HG03196 (cell line): ENCODE data around the gene C1orf21.

Source experiments
- ATAC-seq: cut with Tn5 transposase; IDR thresholded peaks from one replicate; pipeline ENCODE4 v1.9.1; 2021; ENCODE audit not compliant: unreplicated experiment

The C1orf21 gene

DNA sequence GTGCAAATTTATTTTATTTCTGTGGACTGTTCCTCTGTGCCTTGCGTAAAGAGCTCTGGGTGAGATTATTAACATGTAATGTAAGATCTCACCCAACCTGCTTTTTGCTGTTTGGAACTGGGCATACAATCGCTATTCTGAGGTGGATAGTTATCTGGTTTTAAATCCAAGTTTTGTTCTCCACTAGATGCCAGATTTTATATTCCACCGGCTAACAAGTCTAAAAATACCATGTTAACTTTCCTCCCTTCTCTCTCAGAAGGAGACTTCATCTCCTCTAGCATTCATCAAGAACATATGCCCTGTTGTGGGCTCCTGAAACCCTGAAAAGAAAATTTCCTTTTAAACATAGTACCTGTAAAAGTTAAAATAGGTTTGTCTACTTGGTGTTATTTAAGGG is 56.4 kb downstream of the C1orf21 start:
- ATAC-seq, result no peak

DNA sequence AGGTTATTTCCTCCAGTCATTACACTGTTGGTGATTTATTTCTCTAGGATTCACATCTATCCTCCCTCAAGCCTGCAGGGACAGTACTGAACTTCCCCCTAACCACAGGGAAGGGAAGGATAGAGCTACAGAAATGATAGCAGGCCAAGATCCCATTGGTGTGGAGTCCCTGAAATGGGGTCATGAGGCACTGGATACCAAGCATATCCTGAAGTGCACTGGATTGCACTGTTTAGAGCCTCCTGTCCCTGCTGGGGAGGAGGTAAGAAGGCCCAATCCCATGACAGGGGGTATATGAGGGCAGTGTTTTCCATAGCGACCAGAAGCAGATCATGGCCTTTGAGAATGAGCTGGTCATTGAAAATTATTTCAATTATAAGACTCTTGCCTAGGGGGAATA is 56.8 kb downstream of the C1orf21 start:
- ATAC-seq, result no peak

DNA sequence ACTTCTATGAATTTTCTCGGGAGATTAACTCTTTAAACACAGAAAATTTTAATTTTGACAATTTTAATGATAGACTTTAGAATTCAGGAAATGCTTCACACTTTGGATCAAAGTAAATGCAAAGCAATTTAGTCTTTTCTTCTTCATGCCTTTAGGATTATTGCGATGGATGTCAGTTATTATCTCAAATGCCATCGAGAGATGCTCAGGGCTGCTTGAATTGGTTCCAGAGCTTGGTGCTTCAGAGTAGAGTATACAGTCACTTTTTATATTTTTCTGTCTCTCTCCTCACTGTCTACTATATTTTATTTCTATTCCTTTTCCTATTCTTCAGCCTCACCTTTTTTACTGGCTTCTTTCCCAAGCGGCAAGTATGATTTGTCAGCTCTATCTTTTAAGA is 59.2 kb downstream of the C1orf21 start:
- no peak for ATAC-seq

DNA sequence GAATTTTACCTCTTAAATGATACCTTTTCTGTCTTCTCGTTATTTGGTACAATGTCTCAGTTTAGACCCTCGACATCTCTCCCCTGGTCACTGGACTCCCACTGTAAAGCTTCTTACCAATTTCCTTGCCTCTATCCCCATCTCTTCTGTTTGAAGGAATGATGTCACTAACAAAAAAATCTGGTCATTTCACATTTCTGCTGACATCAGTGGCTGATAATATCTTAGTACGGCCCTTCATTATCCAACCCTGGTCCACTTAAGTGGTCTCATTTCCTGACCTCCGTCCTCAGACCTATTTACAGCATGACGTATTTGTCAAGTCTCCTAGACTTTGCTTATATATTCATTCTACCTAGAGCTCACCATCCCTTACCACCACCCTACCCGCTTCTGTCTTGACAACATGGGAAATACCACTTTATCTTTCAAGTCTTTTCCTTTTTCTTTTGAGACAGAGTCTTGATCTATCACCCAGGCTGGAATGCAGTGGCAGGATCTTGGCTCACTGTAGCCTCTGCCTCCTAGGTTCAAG is 60.9 kb downstream of the C1orf21 start:
- no peak for ATAC-seq

DNA sequence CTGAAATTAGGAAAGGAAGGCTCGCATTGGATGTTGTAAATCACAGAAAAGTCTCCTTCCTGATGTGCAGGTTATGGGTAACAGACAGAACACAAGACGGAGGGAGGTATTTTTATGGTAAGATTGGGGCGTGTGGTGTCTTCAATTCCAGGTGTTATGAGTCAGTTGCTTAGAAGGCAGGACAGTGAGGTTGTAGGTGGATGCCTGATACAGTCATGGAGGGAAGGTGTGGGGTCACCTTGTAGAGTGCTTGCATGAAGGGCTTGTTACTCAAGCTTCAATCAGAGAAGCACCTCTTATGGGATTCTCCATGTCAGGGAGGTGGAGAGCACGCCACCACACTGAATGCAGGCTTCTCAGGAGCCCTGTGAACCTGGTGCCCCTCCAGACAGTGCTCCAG is 63.1 kb downstream of the C1orf21 start:
- no peak for ATAC-seq

DNA sequence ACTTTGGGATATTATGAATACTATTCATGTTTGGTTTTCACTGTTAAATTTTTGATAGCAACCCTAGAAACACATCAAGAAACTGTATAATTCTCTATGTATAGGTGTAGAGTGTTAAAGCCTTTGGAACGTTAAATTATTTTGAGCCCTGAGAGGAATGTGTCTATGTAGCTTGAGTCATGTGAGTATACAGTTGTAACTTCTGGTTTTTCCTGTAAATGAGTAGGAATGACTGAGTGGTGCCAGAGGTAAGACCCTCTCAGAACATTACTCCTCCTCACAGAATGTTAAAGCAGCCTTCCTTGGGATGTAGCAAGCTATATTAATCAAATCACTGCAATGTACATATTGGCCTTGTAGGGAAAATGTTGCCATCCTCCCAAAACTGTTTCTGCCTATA is 69.0 kb downstream of the C1orf21 start:
- ATAC-seq, result no peak

DNA sequence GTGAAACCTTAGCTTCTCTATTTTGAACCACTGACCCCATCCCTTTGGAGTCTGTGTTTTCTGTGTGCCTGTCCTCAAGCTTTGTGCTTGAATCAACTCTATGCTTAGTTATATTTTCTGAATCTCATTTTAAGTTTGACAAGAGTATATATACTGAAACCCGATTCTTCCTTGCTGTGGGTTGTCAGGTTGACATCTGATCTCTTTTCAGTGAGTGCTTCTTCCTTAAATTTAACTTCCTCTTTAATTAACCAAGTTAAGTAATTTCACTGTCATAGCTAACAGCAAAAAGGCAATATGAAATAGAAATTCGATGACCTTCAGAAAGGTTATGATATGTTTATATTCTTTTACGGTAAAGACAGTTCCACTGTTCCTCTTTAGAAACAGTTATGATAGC is 69.4 kb downstream of the C1orf21 start:
- ATAC-seq, result no peak

DNA sequence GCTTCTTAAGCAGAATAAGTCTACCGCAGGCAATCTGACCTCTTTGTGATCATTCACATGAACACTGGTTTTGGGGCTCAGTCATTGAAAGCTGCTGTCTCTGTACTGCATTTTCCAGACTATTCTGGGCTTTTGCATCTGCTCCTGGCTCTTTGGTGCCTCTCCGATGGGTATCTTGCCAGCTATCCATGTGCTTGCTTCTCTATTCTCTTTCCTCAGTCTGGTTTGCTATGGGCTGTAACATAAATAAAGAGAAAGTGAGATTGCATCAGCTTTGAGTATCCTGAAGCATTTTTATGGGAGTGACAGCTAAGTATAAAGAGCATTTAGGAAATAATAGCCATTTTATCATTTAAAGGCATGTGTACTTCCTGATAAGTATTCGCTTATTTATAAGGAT is 70.7 kb downstream of the C1orf21 start:
- no peak for ATAC-seq

DNA sequence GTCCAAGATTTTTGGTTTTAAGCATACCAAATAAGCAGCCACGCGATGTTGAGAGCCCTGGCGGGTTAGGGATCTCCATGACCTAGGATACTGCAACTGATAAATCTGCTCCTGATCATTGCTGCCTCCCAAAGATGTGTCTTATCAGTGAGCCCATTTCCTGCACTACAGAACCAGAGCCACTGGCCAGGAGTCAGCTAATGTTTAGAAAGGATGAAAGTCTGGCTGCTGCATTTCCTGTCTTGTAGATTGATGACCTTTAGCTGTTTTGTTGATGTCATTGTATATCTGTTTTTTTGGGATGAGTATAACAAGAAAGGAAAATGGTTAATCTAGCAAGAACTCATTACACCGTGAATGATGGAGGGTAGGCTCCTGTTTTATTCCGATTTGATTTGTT is 74.5 kb downstream of the C1orf21 start:
- ATAC-seq, result no peak

DNA sequence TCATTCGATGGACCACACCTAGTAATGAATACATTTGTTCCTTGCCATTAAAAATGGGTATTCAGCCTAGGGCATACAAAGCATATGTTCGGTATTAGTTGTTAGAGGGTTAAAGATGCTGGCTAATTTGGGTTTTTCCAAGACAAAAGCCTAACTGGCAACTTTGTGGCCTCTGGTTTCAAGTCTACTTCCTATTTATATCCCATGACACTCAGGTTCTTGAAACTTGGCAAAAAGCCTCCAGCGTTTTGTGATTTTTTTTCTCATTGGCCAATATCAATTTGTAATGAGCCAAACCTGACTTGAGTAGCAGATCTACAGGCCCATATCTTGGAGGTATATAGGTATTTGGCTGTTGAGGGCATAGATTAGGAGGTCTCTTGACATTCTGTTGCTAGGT is 75.3 kb downstream of the C1orf21 start:
- no peak for ATAC-seq

DNA sequence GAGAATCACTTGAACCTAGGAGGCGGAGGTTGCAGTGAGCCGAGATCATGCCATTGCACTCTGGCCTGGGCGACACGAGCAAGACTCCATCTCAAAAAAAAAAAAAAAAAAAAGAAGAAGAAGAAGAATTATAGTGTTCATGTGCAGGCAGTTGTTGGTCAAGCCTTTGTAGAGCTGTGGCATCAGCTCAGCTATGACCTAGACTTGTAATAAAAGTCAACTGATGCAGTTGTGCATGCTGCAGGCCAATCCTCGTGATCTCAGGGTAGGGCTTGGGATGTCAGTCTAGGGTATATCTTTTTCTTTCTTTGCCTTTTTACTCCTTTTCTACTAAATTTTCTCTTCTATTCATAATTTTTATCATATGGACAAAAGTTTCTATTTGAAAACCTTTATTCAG is 76.2 kb downstream of the C1orf21 start:
- no peak for ATAC-seq

DNA sequence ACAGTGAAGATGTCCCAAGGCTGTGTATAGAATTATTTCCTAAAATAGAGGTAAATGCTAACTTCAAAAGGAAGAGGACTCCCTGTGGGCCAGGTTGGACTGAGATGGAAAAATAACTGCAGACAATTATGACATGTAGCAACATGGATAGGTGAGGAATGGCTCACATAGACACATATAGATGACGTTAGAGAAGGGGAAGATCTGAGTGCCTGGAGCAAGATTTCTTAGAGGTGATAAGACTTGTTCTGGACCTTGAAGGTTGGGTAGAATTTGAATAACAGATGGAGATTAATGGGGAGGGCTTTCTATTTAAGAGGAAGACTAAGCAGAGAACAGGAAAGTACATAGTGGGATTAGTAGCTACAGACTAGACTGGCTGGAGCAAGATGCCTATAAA is 76.9 kb downstream of the C1orf21 start:
- ATAC-seq, result no peak

DNA sequence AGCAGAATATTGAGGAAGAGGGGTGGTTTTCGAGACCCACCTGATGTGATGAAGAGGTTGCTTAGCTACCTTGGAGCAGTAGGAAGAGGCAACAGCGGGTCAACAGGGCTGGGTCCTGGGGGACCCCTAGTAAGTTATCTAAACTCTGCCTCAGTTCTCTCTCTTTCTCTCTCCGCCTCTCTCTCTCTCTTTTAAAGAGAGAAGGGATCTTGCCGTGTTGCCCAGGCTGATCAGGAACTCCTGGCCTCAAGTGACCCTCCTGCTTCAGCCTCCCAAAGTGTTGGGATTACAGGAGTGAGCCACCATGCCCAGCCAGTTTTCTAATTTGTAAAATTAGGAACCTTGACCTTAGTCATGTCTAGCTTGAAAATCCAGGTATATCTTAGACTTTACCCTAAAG is 77.9 kb downstream of the C1orf21 start:
- no peak for ATAC-seq

DNA sequence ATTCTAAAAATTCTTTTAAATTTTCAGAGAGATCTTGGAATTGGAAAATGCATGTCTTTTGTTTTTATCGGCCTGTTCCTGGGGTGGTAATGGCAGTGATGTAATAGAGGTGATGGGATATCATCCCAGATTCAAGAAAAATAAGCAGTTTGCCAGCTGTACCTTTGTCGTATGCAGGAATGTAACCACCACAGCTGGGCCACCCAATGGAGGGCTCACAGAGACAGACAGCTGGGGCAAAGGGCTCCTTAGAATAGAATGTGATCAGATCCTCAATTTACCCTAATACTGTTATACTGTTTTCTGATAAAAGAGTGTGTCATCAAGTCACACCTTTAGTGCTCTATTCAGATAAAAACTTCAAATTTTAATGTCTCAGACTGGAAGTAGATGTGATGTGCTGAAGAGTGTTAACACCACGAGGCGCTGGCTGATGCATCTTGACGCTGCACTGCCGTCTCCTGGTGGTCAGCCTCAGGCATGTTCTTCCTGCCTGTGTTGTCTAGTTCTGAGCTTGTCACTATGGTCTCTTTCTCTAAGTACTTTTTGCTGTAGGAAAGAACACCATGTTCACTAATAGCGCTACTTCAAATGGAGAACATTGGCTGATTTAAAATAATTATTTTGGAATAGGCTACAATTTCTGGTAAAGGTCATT is 78.8 kb downstream of the C1orf21 start:
- no peak for ATAC-seq

DNA sequence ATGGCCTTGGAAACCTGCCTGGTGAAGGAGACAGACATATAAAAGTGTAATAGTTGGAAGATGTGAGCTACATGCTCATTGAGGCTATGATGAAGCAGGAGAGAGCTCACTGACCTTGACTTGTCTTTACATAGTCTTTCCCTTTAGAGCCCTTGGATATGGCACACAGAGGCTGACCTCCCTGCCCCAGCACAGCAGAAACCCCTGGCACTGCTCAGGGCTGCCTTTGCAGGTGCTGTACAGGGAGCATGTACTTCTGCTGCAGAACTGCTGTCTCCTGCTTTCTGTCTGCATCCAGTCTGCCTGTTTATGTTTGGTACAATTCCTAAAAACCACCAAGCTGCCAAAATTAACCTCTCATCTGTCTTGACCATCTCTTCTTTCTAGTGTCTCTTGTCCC is 80.5 kb downstream of the C1orf21 start:
- no peak for ATAC-seq

DNA sequence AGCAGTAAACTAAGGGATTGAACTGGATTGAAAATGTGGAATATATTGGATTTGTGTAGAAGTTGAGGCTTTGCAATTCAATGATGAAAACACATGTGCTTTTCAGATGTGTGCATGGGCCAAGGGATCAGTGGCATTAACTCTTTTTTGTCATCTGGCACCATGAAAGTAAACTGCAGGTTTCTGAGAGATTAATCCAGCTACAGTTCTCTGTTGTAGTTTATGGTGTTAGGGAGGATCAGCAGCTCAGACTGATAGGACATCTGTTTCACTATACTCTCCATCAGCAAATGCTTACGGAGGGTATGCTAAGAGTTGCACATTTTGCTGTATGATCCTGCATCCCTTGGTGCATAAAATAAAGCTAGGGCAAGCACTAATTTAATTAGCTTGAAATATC is 82.6 kb downstream of the C1orf21 start:
- no peak for ATAC-seq

DNA sequence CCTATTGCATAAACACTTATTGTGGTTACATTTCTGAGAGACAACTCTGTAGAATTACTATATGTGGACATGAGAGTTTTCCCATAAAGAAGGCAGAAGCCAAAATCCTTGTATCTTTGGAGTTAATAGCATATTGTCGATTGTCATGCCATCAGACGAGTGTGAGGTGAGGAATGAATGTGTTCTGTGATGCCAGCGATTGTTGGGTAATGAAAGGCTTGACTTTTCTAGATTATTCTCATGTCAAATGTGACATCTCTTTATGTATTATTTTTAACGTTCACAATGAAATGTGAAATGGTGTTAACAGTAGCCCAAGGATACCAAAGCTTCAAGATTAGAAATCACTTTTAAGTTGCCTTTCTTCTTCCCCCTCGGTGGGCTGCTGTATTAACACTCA is 84.9 kb downstream of the C1orf21 start:
- no peak for ATAC-seq

DNA sequence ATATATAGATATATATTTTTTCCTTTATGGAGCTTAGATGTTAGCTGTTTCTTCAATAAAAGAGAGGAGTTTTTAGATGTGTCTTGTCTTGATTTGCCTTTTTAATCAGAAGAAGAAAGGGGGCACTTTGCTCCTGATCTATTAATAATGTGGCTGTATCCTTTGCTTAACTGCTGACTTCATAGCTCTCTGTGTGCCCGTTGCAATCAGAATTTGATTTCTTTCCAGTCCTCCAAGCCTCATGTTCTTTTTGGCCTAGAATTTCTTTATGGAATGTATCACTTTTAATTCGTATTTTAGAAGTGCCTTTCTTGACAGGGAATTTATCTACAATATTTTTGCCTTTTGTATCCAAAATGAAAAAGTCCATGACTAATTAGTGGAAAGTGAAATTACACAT is 85.3 kb downstream of the C1orf21 start:
- no peak for ATAC-seq

DNA sequence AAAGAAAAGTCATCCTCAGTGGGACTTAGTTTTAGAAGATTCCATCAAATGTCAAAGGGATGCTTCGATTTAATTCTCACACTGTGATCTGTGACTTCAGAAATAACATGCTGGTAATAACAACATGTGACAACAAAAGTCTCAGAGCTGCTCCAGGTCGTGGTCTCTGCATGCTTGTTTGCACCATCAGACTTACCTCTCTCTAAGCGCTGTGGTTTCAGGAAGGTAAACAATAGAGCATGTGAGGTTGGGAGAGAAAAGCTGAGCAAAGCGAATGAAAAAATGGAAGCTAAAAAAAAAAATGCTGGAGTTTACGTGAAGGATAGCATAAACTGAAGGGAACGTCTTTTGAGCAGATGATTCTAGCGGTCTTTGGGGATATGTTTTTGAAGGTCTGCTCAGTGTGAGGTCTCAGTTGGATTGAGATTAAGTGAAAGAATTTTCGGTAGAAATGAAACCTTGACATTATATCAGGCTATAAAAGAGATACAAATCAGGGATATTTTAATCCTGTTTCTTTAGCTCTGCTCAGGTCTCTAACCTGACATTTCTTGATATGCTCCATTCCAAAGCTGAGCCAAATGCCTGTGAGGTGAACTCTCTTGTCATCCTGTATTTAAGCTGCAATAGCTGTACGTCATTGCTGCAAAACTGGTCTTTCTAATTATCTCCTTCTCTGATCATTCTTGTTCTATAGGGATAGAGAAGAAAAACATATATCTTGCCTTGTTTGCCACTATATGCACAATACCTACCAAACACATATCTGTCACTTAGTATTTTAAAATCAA is 86.5 kb downstream of the C1orf21 start:
- ATAC-seq, result no peak

DNA sequence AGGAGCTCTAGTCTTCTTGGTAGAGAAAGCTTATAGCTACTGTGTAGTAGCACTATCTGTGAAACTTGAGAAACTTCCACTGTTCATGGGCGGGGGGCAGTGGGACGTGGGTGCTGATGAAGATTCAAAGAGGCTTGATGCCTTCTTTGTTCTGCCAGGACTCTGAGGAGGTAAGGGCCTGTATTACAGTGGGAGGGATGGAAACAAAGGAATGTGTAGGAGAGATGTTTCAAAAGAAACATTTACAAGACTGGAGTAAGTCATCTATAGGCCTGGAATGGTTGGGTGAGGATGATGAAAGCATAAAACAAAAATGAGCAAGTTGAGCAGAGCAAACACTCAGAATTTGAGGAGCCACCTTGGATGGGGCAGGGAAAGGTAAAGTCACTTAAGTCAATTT is 89.4 kb downstream of the C1orf21 start:
- ATAC-seq, result no peak

DNA sequence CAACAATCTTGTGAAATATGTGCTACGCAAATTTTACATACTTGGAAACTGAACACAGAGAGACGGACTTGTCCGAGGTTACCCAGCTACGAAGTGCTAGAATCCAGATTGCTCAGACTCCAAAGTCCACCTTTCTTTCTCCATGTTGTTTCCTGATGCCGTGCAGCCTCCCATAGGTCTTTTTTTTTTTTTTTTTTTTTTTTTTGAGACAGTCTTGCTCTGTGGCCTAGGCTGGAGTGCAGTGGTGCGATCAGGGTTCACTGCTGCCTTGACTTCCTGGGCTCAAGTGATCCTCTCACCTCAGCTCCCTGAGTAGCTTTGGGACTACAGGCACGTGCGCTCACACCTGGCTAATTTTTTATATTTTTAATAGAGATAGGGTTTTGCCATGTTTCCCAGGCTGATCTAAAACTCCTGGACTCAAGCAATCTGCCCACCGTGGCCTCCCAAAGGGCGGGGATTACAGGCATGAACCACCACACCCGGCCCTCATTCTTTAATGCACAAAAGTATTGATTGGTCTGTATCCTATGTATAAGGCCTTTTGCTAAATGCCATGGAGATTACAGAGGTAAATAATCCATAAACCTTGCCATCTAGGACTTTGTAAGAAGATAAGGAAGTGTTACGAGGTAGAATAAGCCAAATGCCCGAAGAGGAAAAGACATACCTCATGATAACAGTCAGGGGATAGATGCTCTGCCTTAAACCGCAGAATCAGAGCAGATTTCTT is 92.8 kb downstream of the C1orf21 start:
- no peak for ATAC-seq

DNA sequence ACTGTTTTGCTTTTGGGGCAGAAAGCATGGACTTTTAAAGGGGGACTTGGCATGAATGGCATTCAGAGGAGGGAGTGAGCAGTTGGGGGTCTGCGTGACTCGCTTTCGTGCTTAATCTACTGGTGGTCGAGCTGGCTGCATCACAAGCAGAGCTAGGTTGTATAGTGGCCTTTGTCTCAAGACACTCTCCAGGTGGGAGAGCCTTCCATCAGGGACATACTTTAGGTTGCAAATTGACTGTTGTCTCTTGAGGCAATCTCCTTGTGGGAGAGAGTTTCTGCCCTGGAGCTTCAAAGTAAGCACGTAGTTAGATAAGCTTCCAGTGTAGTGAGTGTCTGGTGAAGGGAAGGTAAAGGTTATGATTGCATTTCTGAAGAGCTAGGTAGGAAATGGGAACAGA is 93.9 kb downstream of the C1orf21 start:
- no peak for ATAC-seq
